Esophagus squamous epithelium (tissue), 4 donors: ENCODE results near the gene DAB1.
A peak's percentile ranks its signal among the peaks of the same experiment; 100 is the strongest.

ENCODE experiments used
- CTCF ChIP-seq, 6 experiments: fragments of 450-650 bp in 4 of 6; fragments of 200-600 bp in 2 of 6; sonication (generic) in 2 of 6; IDR thresholded peaks; one replicate each; pipeline ENCODE4 v1.5.1; 2016 to 2019; ENCODE audit warnings: antibody characterized with exemption in 6 of 6, mild to moderate bottlenecking in 4 of 6, moderate library complexity in 4 of 6
- POLR2A ChIP-seq, 4 donors: fragments of 450-650 bp; IDR thresholded peaks; one replicate each; pipeline ENCODE4 v1.6.1; 2017; ENCODE audit warnings: antibody characterized with exemption in 4 of 4, mild to moderate bottlenecking in 4 of 4, moderate library complexity in 3 of 4

GRCh38 chr1:57072401-57073110 is 351.3 kb downstream of the DAB1 start:
- TF ChIP-seq CTCF (IDR thresholded peaks at IDR 0.05) (peak in 1 of 6 experiments; percentile 23), POLR2A (IDR thresholded peaks at IDR 0.05) (no peak)
